ENCODE data around the gene DOK5. TPM values are rescaled to one million over a fixed set of nuclear protein-coding genes. Genes with fewer than 3 reads are reported as not detected.

Gene DOK5
- total RNA-seq, 2 experiments from 2014 or later, result not detected

DNA sequence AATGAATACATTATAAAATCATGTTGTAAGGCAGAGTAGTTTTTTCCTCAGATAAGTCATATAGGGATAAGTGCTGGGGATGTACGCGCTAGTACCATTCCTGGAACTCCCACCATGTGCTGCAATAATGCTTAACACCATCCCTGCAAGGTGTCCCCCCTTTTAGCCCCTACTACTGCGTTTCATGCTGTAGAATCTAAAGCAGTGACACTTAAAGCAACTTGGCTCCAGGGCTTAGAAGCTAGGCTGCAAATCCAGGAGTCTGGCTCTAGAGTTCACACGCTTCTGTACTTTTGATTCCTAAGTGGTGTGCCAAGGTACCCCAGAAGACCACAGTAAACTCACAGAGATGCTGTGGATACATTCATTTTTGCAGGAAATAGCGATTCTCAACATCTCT, 183.1 kb downstream of the DOK5 start:
- Histone ChIP-seq H4K20me1 (ENCODE audit: insufficient read depth, low read length) (no peaks in the 10 kb centered on the region), H3K27ac (ENCODE audit: low read depth, low read length, poor library complexity, severe bottlenecking) (no peak overlapping the region), H3K79me2 (ENCODE audit: insufficient read depth, low read depth, low read length) (no peaks in the 10 kb centered on the region), H2AFZ (ENCODE audit: low read length) (no peak overlapping the region), H3K9me2 (ENCODE audit: insufficient read depth, low read length) (no peaks in the 10 kb centered on the region), H3K4me1 (ENCODE audit: insufficient read depth, low read length, poor library complexity, severe bottlenecking) (no peaks in the 10 kb centered on the region), H3K4me3 (ENCODE audit: low read depth, low read length, poor library complexity, severe bottlenecking) (no peak overlapping the region), H3K9me3 (ENCODE audit: low read length) (no peaks in the 10 kb centered on the region), H3K4me2 (ENCODE audit: low read length) (no peak overlapping the region), H3K36me3 (ENCODE audit: insufficient read depth, low read length) (no peaks in the 10 kb centered on the region)
- TF ChIP-seq, protein P1, sequence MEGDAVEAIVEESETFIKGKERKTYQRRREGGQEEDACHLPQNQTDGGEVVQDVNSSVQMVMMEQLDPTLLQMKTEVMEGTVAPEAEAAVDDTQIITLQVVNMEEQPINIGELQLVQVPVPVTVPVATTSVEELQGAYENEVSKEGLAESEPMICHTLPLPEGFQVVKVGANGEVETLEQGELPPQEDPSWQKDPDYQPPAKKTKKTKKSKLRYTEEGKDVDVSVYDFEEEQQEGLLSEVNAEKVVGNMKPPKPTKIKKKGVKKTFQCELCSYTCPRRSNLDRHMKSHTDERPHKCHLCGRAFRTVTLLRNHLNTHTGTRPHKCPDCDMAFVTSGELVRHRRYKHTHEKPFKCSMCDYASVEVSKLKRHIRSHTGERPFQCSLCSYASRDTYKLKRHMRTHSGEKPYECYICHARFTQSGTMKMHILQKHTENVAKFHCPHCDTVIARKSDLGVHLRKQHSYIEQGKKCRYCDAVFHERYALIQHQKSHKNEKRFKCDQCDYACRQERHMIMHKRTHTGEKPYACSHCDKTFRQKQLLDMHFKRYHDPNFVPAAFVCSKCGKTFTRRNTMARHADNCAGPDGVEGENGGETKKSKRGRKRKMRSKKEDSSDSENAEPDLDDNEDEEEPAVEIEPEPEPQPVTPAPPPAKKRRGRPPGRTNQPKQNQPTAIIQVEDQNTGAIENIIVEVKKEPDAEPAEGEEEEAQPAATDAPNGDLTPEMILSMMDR (conservative IDR thresholded peaks at IDR 0.05; ENCODE audit: low read length), result no peak
- no peak for TF ChIP-seq EZH2phosphoT487 (IDR thresholded peaks at IDR 0.05; ENCODE audit: borderline replicate concordance, low read depth, low read length)
- BruUV-seq (replicated peaks), result no TSS peak
- DNase-seq (ENCODE audit: low spot score), result no peak
- CTCF ChIA-PET (ENCODE audit: unreplicated experiment), result no interaction called here
- POLR2A ChIA-PET, result no interaction called here
- intact Hi-C loops (cut with micrococcal nuclease; ENCODE audit: unreplicated experiment), result no loop called here

- no peaks in the 10 kb centered on the region for H4K20me1 ChIP-seq (ENCODE audit: insufficient read depth, low read length)
- H3K79me2 ChIP-seq (ENCODE audit: insufficient read depth, low read depth, low read length), result no peaks in the 10 kb centered on the region
- no peak overlapping the region for H3K4me3 ChIP-seq (ENCODE audit: low read depth, low read length, poor library complexity, severe bottlenecking)
- H3K4me1 ChIP-seq (ENCODE audit: insufficient read depth, low read length, poor library complexity, severe bottlenecking), result no peaks in the 10 kb centered on the region
- intact Hi-C loops (cut with micrococcal nuclease; ENCODE audit: unreplicated experiment), result loop anchor here (5.0 kb wide), 1 partner anchor 591 kb away; no protein-coding TSS in a partner anchor
- DNase-seq (ENCODE audit: low spot score), result no peak
- TF ChIP-seq, protein P1 (conservative IDR thresholded peaks at IDR 0.05; ENCODE audit: low read length), result no peak
- TF ChIP-seq EZH2phosphoT487 (IDR thresholded peaks at IDR 0.05; ENCODE audit: borderline replicate concordance, low read depth, low read length), result no peak
- no peaks in the 10 kb centered on the region for H3K9me2 ChIP-seq (ENCODE audit: insufficient read depth, low read length)
- POLR2A ChIA-PET, result no interaction called here
- no peak overlapping the region for H2AFZ ChIP-seq (ENCODE audit: low read length)
- CTCF ChIA-PET (ENCODE audit: unreplicated experiment), result no interaction called here
- H3K27ac ChIP-seq (ENCODE audit: low read depth, low read length, poor library complexity, severe bottlenecking), result no peak overlapping the region
- BruUV-seq (replicated peaks), result no TSS peak
- no peak overlapping the region for H3K4me2 ChIP-seq (ENCODE audit: low read length)
- no peaks in the 10 kb centered on the region for H3K9me3 ChIP-seq (ENCODE audit: low read length)
- no peaks in the 10 kb centered on the region for H3K36me3 ChIP-seq (ENCODE audit: insufficient read depth, low read length)
Measured at GRCh38 chr20:54661265-54661664, 185.9 kb downstream of the DOK5 start.

- Histone ChIP-seq H3K4me3 (ENCODE audit: low read depth, low read length, poor library complexity, severe bottlenecking) (no peak overlapping the region), H2AFZ (ENCODE audit: low read length) (no peak overlapping the region), H3K9me2 (ENCODE audit: insufficient read depth, low read length) (no peaks in the 10 kb centered on the region), H3K4me1 (ENCODE audit: insufficient read depth, low read length, poor library complexity, severe bottlenecking) (no peaks in the 10 kb centered on the region), H3K9me3 (ENCODE audit: low read length) (no peaks in the 10 kb centered on the region), H3K79me2 (ENCODE audit: insufficient read depth, low read depth, low read length) (no peaks in the 10 kb centered on the region), H4K20me1 (ENCODE audit: insufficient read depth, low read length) (no peaks in the 10 kb centered on the region), H3K36me3 (ENCODE audit: insufficient read depth, low read length) (no peaks in the 10 kb centered on the region), H3K4me2 (ENCODE audit: low read length) (no peak overlapping the region), H3K27ac (ENCODE audit: low read depth, low read length, poor library complexity, severe bottlenecking) (no peak overlapping the region)
- ChIA-PET CTCF (ENCODE audit: unreplicated experiment) (no interaction called here), POLR2A (interaction anchor here (1.2 kb wide), 1 partner anchor 10 kb away, joined by 3 read pairs; no protein-coding TSS in a partner anchor)
- DNase-seq (ENCODE audit: low spot score), result no peak
- intact Hi-C loops (cut with micrococcal nuclease; ENCODE audit: unreplicated experiment), result loop anchor here (5.0 kb wide), 1 partner anchor 590 kb away; no protein-coding TSS in a partner anchor
- no peak for TF ChIP-seq EZH2phosphoT487 (IDR thresholded peaks at IDR 0.05; ENCODE audit: borderline replicate concordance, low read depth, low read length)
- TF ChIP-seq, protein P1 (conservative IDR thresholded peaks at IDR 0.05; ENCODE audit: low read length), result no peak
- BruUV-seq (replicated peaks), result no TSS peak
Measured at GRCh38 chr20:54661880-54662465, 186.6 kb downstream of the DOK5 start.

Measured in OCI-LY7 (cell line).